HCT116 (cell line): Measurements from ENCODE around the gene ABCA1.

Experiments used
- CBX3 ChIP-seq: IDR thresholded peaks from 2 replicates; pipeline ENCODE4 v1.6.1; 2012; ENCODE audit warnings: low read depth
- CEBPB ChIP-seq: IDR thresholded peaks from 2 replicates; pipeline ENCODE4 v1.6.1; 2012; ENCODE audit warnings: low read depth
- CTCF ChIP-seq, 3 experiments: fragments of 200-600 bp in 1 of 3; sonication (generic) in 1 of 3; IDR thresholded peaks in 2 of 3; conservative IDR thresholded peaks in 1 of 3; 2 replicates each; pipeline ENCODE4 v1.5.1; 2012 to 2017; ENCODE audit warnings: low read depth in 2 of 3, low read length in 2 of 3, antibody characterized with exemption in 1 of 3, borderline replicate concordance in 1 of 3, control low read depth in 1 of 3, mild to moderate bottlenecking in 1 of 3, mixed read lengths in 1 of 3, mixed run types in 1 of 3, moderate library complexity in 1 of 3; ENCODE audit not compliant: insufficient read depth in 1 of 3
- EGR1 ChIP-seq: IDR thresholded peaks from 2 replicates; pipeline ENCODE4 v1.6.1; 2012; ENCODE audit warnings: low read depth
- EZH2 ChIP-seq: fragments of 200-600 bp; sonication (generic); IDR thresholded peaks from 2 replicates; pipeline ENCODE4 v1.6.1; 2017; ENCODE audit warnings: antibody characterized with exemption, mixed run types
- POLR2A ChIP-seq: IDR thresholded peaks from 2 replicates; pipeline ENCODE4 v1.7.0; 2011; ENCODE audit warnings: borderline replicate concordance; ENCODE audit not compliant: insufficient read depth, insufficient read length; ENCODE audit errors: extremely low read depth
- POLR2AphosphoS5 ChIP-seq: IDR thresholded peaks from 2 replicates; pipeline ENCODE4 v1.6.1; 2011; ENCODE audit warnings: mild to moderate bottlenecking, low read depth, low read length, moderate library complexity
- REST ChIP-seq: IDR thresholded peaks from 2 replicates; pipeline ENCODE4 v1.6.1; 2012; ENCODE audit warnings: low read depth
- TCF7L2 ChIP-seq: IDR thresholded peaks from 2 replicates; pipeline ENCODE4 v1.7.0; 2011; ENCODE audit warnings: borderline replicate concordance, inconsistent platforms; ENCODE audit not compliant: insufficient read depth, insufficient read length; ENCODE audit errors: extremely low read depth
- YY1 ChIP-seq: IDR thresholded peaks from 2 replicates; pipeline ENCODE4 v1.6.1; 2011; ENCODE audit warnings: low read length, low read depth, moderate library complexity, mild to moderate bottlenecking; ENCODE audit not compliant: insufficient replicate concordance; ENCODE audit errors: extremely low read depth
- ZFX ChIP-seq: fragments of 450-650 bp; IDR thresholded peaks from 2 replicates; pipeline ENCODE4 v1.6.1; 2017

- TF ChIP-seq YY1 (no peak), CTCF (IDR thresholded peaks at IDR 0.05 in 2 of 3, conservative IDR thresholded peaks at IDR 0.05 in 1 of 3; ENCODE audit: borderline replicate concordance in 1 of 3, insufficient read depth in 1 of 3, low read depth in 2 of 3, low read length in 2 of 3) (no peak), POLR2AphosphoS5 (no peak), POLR2A (no peak), CEBPB (no peak), TCF7L2 (no peak), ZFX (no peak), EZH2 (no peak), REST (no peak), EGR1 (no peak), CBX3 (no peak)
Observed at GRCh38 chr9:104841601-104842141, 86.3 kb downstream of the ABCA1 start.
